ENCODE measurements around the gene TRIM10.

TRIM10 gene

GRCh38 chr6:30158475-30159040 is 2.5 kb downstream of the TRIM10 start:
- H3K9ac ChIP-seq: no peak overlapping the region
- no peak overlapping the region for H3K27ac ChIP-seq
- H3K4me1 ChIP-seq: peaks cover 6 to 21% (median 10%) of the 10 kb centered on the region in 10 experiments; a peak in 19 of 20 replicates
- H4K20me1 ChIP-seq: no peaks in the 10 kb centered on the region
- peak overlapping the region in 5 of 11 experiments; percentile 2 to 33 (median 28); a peak in 4 of 22 replicates for H3K4me2 ChIP-seq
- no peaks in the 10 kb centered on the region for H3K36me3 ChIP-seq
- no peak overlapping the region for H3K4me3 ChIP-seq
- no peaks in the 10 kb centered on the region for H3K9me3 ChIP-seq (replicated peaks in 1 of 11)
- no peaks in the 10 kb centered on the region for H3K27me3 ChIP-seq
- TF ChIP-seq Cebpa-rat (IDR thresholded peaks at IDR 0.05): no peak

- no peak for TF ChIP-seq Cebpa-rat (IDR thresholded peaks at IDR 0.05)
- Histone ChIP-seq H3K4me1 (peaks cover 1 to 15% (median 6%) of the 10 kb centered on the region in 10 experiments; a peak in 19 of 20 replicates), H3K27me3 (no peaks in the 10 kb centered on the region), H4K20me1 (no peaks in the 10 kb centered on the region), H3K4me2 (peak overlapping the region in 5 of 11 experiments; percentile 2 to 33 (median 28); a peak in 6 of 22 replicates), H3K27ac (no peak overlapping the region), H3K4me3 (no peak overlapping the region), H3K9me3 (replicated peaks in 1 of 11) (no peaks in the 10 kb centered on the region), H3K9ac (no peak overlapping the region), H3K36me3 (no peaks in the 10 kb centered on the region)
These were observed 3.0 kb downstream of the TRIM10 start for GRCh38 chr6:30157999-30158398.

- Histone ChIP-seq H4K20me1 (no peaks in the 10 kb centered on the region), H3K36me3 (no peaks in the 10 kb centered on the region), H3K9ac (no peak overlapping the region), H3K27ac (no peak overlapping the region), H3K9me3 (replicated peaks in 1 of 11) (no peaks in the 10 kb centered on the region), H3K4me3 (no peak overlapping the region), H3K4me1 (peaks cover 0 to 13% (median 4%) of the 10 kb centered on the region in 10 experiments; a peak in 9 of 20 replicates), H3K27me3 (no peaks in the 10 kb centered on the region), H3K4me2 (peak overlapping the region in 5 of 11 experiments; percentile 2 to 33 (median 28); a peak in 5 of 22 replicates)
- TF ChIP-seq Cebpa-rat (IDR thresholded peaks at IDR 0.05): no peak
These were observed 3.4 kb downstream of the TRIM10 start for GRCh38 chr6:30157581-30157980.

- H3K27ac ChIP-seq: no peak overlapping the region
- H3K27me3 ChIP-seq: no peaks in the 10 kb centered on the region
- H3K4me3 ChIP-seq: no peak overlapping the region
- no peak overlapping the region for H3K9ac ChIP-seq
- H3K9me3 ChIP-seq (replicated peaks in 1 of 11): no peaks in the 10 kb centered on the region
- no peaks in the 10 kb centered on the region for H4K20me1 ChIP-seq
- no peaks in the 10 kb centered on the region for H3K36me3 ChIP-seq
- no peak for TF ChIP-seq Cebpa-rat (IDR thresholded peaks at IDR 0.05)
- H3K4me2 ChIP-seq: no peak overlapping the region
- peaks cover 0 to 17% (median 5%) of the 10 kb centered on the region in 10 experiments; a peak in 9 of 20 replicates for H3K4me1 ChIP-seq
These were observed 4.2 kb downstream of the TRIM10 start for GRCh38 chr6:30156774-30157173.

- Histone ChIP-seq H3K4me2 (no peak overlapping the region), H3K4me1 (peaks cover 0 to 22% (median 10%) of the 10 kb centered on the region in 10 experiments; a peak in 12 of 20 replicates), H3K27ac (no peak overlapping the region), H3K27me3 (no peaks in the 10 kb centered on the region), H3K9me3 (replicated peaks in 1 of 11) (no peaks in the 10 kb centered on the region), H3K36me3 (no peaks in the 10 kb centered on the region), H4K20me1 (no peaks in the 10 kb centered on the region), H3K9ac (no peak overlapping the region), H3K4me3 (no peak overlapping the region)
- no peak for TF ChIP-seq Cebpa-rat (IDR thresholded peaks at IDR 0.05)
These were observed 4.8 kb downstream of the TRIM10 start for GRCh38 chr6:30156262-30156599.

GRCh38 chr6:30155520-30156261 is 5.3 kb downstream of the TRIM10 start:
- Histone ChIP-seq H4K20me1 (no peaks in the 10 kb centered on the region), H3K27ac (no peak overlapping the region), H3K9me3 (replicated peaks in 1 of 11) (no peaks in the 10 kb centered on the region), H3K9ac (no peak overlapping the region), H3K27me3 (no peaks in the 10 kb centered on the region), H3K4me1 (peaks cover 0 to 27% (median 10%) of the 10 kb centered on the region in 10 experiments; a peak in 12 of 20 replicates), H3K4me2 (no peak overlapping the region), H3K36me3 (no peaks in the 10 kb centered on the region), H3K4me3 (no peak overlapping the region)
- TF ChIP-seq Cebpa-rat (IDR thresholded peaks at IDR 0.05): no peak

GRCh38 chr6:30154709-30155519 is 6.1 kb downstream of the TRIM10 start:
- H3K4me2 ChIP-seq: no peak overlapping the region
- no peaks in the 10 kb centered on the region for H3K36me3 ChIP-seq
- H3K9ac ChIP-seq: no peak overlapping the region
- no peaks in the 10 kb centered on the region for H4K20me1 ChIP-seq
- H3K9me3 ChIP-seq (replicated peaks in 1 of 11): no peaks in the 10 kb centered on the region
- no peak for TF ChIP-seq Cebpa-rat (IDR thresholded peaks at IDR 0.05)
- H3K4me1 ChIP-seq: peaks cover 0 to 35% (median 13%) of the 10 kb centered on the region in 10 experiments; a peak in 12 of 20 replicates
- H3K27ac ChIP-seq: no peak overlapping the region
- no peak overlapping the region for H3K4me3 ChIP-seq
- no peaks in the 10 kb centered on the region for H3K27me3 ChIP-seq

GRCh38 chr6:30154061-30154460 is 7.0 kb downstream of the TRIM10 start:
- Histone ChIP-seq H4K20me1 (no peaks in the 10 kb centered on the region), H3K27me3 (no peaks in the 10 kb centered on the region), H3K4me3 (no peak overlapping the region), H3K9ac (no peak overlapping the region), H3K36me3 (no peaks in the 10 kb centered on the region), H3K4me1 (peaks cover 0 to 37% (median 13%) of the 10 kb centered on the region in 10 experiments; a peak in 12 of 20 replicates), H3K4me2 (no peak overlapping the region), H3K9me3 (replicated peaks in 1 of 11) (no peaks in the 10 kb centered on the region), H3K27ac (no peak overlapping the region)
- TF ChIP-seq Cebpa-rat (IDR thresholded peaks at IDR 0.05): no peak

- Histone ChIP-seq H3K4me2 (no peak overlapping the region), H3K36me3 (no peaks in the 10 kb centered on the region), H3K4me1 (peaks cover 0 to 34% (median 12%) of the 10 kb centered on the region in 10 experiments; a peak in 12 of 20 replicates), H3K9ac (no peak overlapping the region), H3K4me3 (no peak overlapping the region), H3K9me3 (replicated peaks in 1 of 11) (no peaks in the 10 kb centered on the region), H3K27me3 (no peaks in the 10 kb centered on the region), H4K20me1 (no peaks in the 10 kb centered on the region), H3K27ac (no peak overlapping the region)
- no peak for TF ChIP-seq Cebpa-rat (IDR thresholded peaks at IDR 0.05)
These were observed 8.0 kb downstream of the TRIM10 start for GRCh38 chr6:30152910-30153610.

Measured in BLaER1 treated with 17β-estradiol and CSF1 and Interleukin-3, amounts not matched to agents 10 nM and 100 nM (cell line).